GM23338 (cell line): ENCODE results near the gene CABP4. TPM values are rescaled to one million over a fixed set of nuclear protein-coding genes. Genes with fewer than 3 reads are reported as not detected.

Experiments used
- ATAC-seq: fragments of 200-7000 bp; cut with Tn5 transposase; 3 replicates; pipeline ENCODE4 v1.9.1; 2020
- DNase-seq: peaks from one replicate; pipeline ENCODE4 v3.0.0-alpha.2; 2015; ENCODE audit warnings: low spot score
- H2AFZ ChIP-seq: fragments of 200-600 bp; sonication (generic); 2 replicates; pipeline ENCODE4 v1.8.0; 2016; ENCODE audit warnings: antibody characterized with exemption, mild to moderate bottlenecking, moderate library complexity
- H3F3A ChIP-seq: fragments of 200-600 bp; sonication (generic); replicated peaks from 2 replicates; pipeline ENCODE4 v1.8.0; 2017; ENCODE audit warnings: antibody characterized with exemption, mixed run types, low read depth
- H3K27ac ChIP-seq: fragments of 200-600 bp; sonication (generic); 2 replicates; pipeline ENCODE4 v1.6.1; 2016; ENCODE audit warnings: low read depth
- H3K27me3 ChIP-seq: fragments of 200-600 bp; sonication (generic); 2 replicates; pipeline ENCODE4 v1.8.0; 2016; ENCODE audit warnings: mild to moderate bottlenecking, mixed run types, moderate library complexity; ENCODE audit not compliant: insufficient read depth
- H3K36me3 ChIP-seq: fragments of 200-600 bp; sonication (generic); 2 replicates; pipeline ENCODE4 v1.8.0; 2016; ENCODE audit warnings: mild to moderate bottlenecking; ENCODE audit not compliant: insufficient read depth
- H3K4me1 ChIP-seq: fragments of 200-600 bp; sonication (generic); 2 replicates; pipeline ENCODE4 v1.8.0; 2016; ENCODE audit warnings: mild to moderate bottlenecking, moderate library complexity; ENCODE audit not compliant: insufficient read depth
- H3K4me2 ChIP-seq: fragments of 200-600 bp; sonication (generic); 2 replicates; pipeline ENCODE4 v1.7.1; 2017; ENCODE audit warnings: mixed run types
- H3K4me3 ChIP-seq: fragments of 200-600 bp; sonication (generic); 2 replicates; pipeline ENCODE4 v1.6.1; 2016; ENCODE audit warnings: mixed run types
- H3K79me2 ChIP-seq: fragments of 200-600 bp; sonication (generic); replicated peaks from 2 replicates; pipeline ENCODE4 v1.8.0; 2017; ENCODE audit warnings: mild to moderate bottlenecking; ENCODE audit not compliant: insufficient read depth
- H3K9me2 ChIP-seq: fragments of 200-600 bp; sonication (generic); 2 replicates; pipeline ENCODE4 v1.8.0; 2017; ENCODE audit not compliant: insufficient read depth
- H4K20me1 ChIP-seq: fragments of 200-600 bp; sonication (generic); replicated peaks from 2 replicates; pipeline ENCODE4 v1.8.0; 2017; ENCODE audit warnings: mild to moderate bottlenecking; ENCODE audit not compliant: insufficient read depth
- H3K27ac Mint-ChIP-seq: 2 replicates; pipeline ENCODE4 v1.8.0; 2020; ENCODE audit warnings: inconsistent platforms, mild to moderate bottlenecking, moderate library complexity, mixed read lengths
- H3K27me3 Mint-ChIP-seq: 3 replicates; pipeline ENCODE4 v1.8.0; 2022; ENCODE audit warnings: low read depth, mild to moderate bottlenecking, moderate library complexity, mixed read lengths, inconsistent platforms; ENCODE audit not compliant: insufficient read depth, poor library complexity
- H3K36me3 Mint-ChIP-seq: 3 replicates; pipeline ENCODE4 v1.8.0; 2021; ENCODE audit warnings: low read depth, mild to moderate bottlenecking, inconsistent platforms, moderate library complexity, mixed read lengths
- H3K4me1 Mint-ChIP-seq: 3 replicates; pipeline ENCODE4 v1.8.0; 2020; ENCODE audit warnings: mild to moderate bottlenecking, inconsistent platforms, mixed read lengths
- H3K4me3 Mint-ChIP-seq: 3 replicates; pipeline ENCODE4 v1.8.0; 2021; ENCODE audit warnings: moderate library complexity, mild to moderate bottlenecking, inconsistent platforms, mixed read lengths
- H3K9me3 Mint-ChIP-seq: 3 replicates; pipeline ENCODE4 v1.8.0; 2020; ENCODE audit warnings: moderate library complexity, mild to moderate bottlenecking, inconsistent platforms, mixed read lengths
- CREB1 ChIP-seq: fragments of 250-450 bp; sonication (Bioruptor Pico); IDR thresholded peaks from 2 replicates; pipeline ENCODE4 v1.5.0; 2020; ENCODE audit warnings: low read depth, mild to moderate bottlenecking, moderate library complexity
- EZH2 ChIP-seq: fragments of 200-600 bp; sonication (generic); IDR thresholded peaks from one replicate; pipeline ENCODE4 v1.8.0; 2017; ENCODE audit warnings: antibody characterized with exemption, mild to moderate bottlenecking, low read depth; ENCODE audit not compliant: unreplicated experiment
- EZH2phosphoT487 ChIP-seq: fragments of 200-600 bp; sonication (generic); IDR thresholded peaks from one replicate; pipeline ENCODE4 v1.8.1; 2018; ENCODE audit warnings: antibody characterized with exemption; ENCODE audit not compliant: unreplicated experiment
- JUNB ChIP-seq: IDR thresholded peaks from one replicate; pipeline ENCODE4 v1.6.1; 2016; ENCODE audit warnings: antibody characterized with exemption; ENCODE audit not compliant: unreplicated experiment
- polyA plus RNA-seq: library from polyadenylated mRNA; unstranded; fragments of >200 nt; fragmentation: Nextera tagmentation; extraction: Ambion mirVana; gene quantifications from 2 replicates; pipeline ENCODE4 v1.2.1, GENCODE V29; 2016
- total RNA-seq: library from RNA; depleted of rRNA; stranded (reverse); fragments of >200 nt; shearing (Covaris generic); gene quantifications from 2 replicates; pipeline ENCODE4 v1.2.3, GENCODE V29; 2014
- TF ChIP-seq, protein P1 (sequence below): fragments of 250-450 bp; sonication (Bioruptor Pico); IDR thresholded peaks from 2 replicates; pipeline ENCODE4 v1.5.0; 2020; ENCODE audit warnings: mild to moderate bottlenecking, moderate library complexity
- TF ChIP-seq, protein P2 (sequence below): IDR thresholded peaks from 2 replicates; pipeline ENCODE4 v1.6.1; 2016; ENCODE audit warnings: antibody characterized with exemption

CABP4 gene
- total and polyA plus RNA-seq, 2 experiments from 2014 or later: 0.28 TPM; not detected in 1

DNA sequence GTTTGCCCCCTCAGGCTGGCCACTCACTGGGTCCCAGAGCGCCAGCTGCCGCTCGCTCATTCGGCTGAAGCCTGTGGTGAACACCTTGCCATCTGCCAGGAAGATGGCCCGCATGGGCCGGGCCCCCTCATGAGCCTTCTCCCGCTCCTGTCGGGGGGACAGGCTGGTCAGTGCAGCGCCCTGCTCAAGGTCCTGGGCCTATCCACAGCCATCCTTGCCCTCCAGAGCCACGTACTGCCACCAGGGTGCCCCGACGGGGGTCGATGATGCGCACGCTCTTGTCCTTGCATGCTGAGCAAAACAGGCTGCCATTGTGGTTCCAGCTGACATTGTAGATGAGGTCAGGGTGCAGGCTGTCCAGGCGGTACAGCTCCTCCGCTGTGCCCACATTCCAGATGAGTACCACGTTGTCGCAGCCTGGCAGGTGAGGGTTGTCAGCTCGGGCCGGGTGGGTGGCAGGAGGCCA lies 14.0 kb upstream of the CABP4 start:
- H3K9me2 ChIP-seq: no peaks in the 10 kb centered on the region
- H3K36me3 Mint-ChIP-seq: peaks cover 25% of the 10 kb centered on the region
- no peak overlapping the region for H3K4me3 ChIP-seq
- H3K4me2 ChIP-seq: no peak overlapping the region
- ATAC-seq (no peak), DNase-seq (no peak)
- peaks cover 22% of the 10 kb centered on the region for H3K4me1 Mint-ChIP-seq
- 0 out of 2 replicates have a peak, but pooled peaks cover 3% of the 10 kb centered on the region for H3K36me3 ChIP-seq
- no peak overlapping the region for H3K4me3 Mint-ChIP-seq
- H3K79me2 ChIP-seq: no peaks in the 10 kb centered on the region
- H3K4me1 ChIP-seq: peaks cover 17% of the 10 kb centered on the region
- no peak overlapping the region for H3K27ac ChIP-seq
- H3K27me3 ChIP-seq: no peaks in the 10 kb centered on the region
- H3K27me3 Mint-ChIP-seq: peaks cover 20% of the 10 kb centered on the region
- no peak for TF ChIP-seq EZH2phosphoT487
- TF ChIP-seq, protein P1, sequence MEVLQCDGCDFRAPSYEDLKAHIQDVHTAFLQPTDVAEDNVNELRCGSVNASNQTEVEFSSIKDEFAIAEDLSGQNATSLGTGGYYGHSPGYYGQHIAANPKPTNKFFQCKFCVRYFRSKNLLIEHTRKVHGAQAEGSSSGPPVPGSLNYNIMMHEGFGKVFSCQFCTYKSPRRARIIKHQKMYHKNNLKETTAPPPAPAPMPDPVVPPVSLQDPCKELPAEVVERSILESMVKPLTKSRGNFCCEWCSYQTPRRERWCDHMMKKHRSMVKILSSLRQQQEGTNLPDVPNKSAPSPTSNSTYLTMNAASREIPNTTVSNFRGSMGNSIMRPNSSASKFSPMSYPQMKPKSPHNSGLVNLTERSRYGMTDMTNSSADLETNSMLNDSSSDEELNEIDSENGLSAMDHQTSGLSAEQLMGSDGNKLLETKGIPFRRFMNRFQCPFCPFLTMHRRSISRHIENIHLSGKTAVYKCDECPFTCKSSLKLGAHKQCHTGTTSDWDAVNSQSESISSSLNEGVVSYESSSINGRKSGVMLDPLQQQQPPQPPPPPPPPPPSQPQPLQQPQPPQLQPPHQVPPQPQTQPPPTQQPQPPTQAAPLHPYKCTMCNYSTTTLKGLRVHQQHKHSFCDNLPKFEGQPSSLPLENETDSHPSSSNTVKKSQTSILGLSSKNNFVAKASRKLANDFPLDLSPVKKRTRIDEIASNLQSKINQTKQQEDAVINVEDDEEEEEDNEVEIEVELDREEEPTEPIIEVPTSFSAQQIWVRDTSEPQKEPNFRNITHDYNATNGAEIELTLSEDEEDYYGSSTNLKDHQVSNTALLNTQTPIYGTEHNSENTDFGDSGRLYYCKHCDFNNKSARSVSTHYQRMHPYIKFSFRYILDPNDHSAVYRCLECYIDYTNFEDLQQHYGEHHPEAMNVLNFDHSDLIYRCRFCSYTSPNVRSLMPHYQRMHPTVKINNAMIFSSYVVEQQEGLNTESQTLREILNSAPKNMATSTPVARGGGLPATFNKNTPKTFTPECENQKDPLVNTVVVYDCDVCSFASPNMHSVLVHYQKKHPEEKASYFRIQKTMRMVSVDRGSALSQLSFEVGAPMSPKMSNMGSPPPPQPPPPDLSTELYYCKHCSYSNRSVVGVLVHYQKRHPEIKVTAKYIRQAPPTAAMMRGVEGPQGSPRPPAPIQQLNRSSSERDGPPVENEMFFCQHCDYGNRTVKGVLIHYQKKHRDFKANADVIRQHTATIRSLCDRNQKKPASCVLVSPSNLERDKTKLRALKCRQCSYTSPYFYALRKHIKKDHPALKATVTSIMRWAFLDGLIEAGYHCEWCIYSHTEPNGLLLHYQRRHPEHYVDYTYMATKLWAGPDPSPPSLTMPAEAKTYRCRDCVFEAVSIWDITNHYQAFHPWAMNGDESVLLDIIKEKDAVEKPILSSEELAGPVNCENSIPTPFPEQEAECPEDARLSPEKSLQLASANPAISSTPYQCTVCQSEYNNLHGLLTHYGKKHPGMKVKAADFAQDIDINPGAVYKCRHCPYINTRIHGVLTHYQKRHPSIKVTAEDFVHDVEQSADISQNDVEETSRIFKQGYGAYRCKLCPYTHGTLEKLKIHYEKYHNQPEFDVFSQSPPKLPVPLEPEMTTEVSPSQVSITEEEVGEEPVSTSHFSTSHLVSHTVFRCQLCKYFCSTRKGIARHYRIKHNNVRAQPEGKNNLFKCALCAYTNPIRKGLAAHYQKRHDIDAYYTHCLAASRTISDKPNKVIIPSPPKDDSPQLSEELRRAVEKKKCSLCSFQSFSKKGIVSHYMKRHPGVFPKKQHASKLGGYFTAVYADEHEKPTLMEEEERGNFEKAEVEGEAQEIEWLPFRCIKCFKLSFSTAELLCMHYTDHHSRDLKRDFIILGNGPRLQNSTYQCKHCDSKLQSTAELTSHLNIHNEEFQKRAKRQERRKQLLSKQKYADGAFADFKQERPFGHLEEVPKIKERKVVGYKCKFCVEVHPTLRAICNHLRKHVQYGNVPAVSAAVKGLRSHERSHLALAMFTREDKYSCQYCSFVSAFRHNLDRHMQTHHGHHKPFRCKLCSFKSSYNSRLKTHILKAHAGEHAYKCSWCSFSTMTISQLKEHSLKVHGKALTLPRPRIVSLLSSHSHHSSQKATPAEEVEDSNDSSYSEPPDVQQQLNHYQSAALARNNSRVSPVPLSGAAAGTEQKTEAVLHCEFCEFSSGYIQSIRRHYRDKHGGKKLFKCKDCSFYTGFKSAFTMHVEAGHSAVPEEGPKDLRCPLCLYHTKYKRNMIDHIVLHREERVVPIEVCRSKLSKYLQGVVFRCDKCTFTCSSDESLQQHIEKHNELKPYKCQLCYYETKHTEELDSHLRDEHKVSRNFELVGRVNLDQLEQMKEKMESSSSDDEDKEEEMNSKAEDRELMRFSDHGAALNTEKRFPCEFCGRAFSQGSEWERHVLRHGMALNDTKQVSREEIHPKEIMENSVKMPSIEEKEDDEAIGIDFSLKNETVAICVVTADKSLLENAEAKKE (CRISPR knock-in tag): no peak
- no peak for TF ChIP-seq CREB1 (CRISPR knock-in tag)
- TF ChIP-seq, protein P2, sequence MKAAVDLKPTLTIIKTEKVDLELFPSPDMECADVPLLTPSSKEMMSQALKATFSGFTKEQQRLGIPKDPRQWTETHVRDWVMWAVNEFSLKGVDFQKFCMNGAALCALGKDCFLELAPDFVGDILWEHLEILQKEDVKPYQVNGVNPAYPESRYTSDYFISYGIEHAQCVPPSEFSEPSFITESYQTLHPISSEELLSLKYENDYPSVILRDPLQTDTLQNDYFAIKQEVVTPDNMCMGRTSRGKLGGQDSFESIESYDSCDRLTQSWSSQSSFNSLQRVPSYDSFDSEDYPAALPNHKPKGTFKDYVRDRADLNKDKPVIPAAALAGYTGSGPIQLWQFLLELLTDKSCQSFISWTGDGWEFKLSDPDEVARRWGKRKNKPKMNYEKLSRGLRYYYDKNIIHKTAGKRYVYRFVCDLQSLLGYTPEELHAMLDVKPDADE: no peak
- TF ChIP-seq EZH2: no peak
- TF ChIP-seq JUNB: no peak
- no peak overlapping the region for H2AFZ ChIP-seq
- 0 out of 2 replicates have a peak, but pooled peaks cover 16% of the 10 kb centered on the region for H3F3A ChIP-seq
- no peaks in the 10 kb centered on the region for H3K9me3 Mint-ChIP-seq
- H3K27ac Mint-ChIP-seq: no peak overlapping the region
- no peaks in the 10 kb centered on the region for H4K20me1 ChIP-seq
